GM13976 (cell line): Measurements from ENCODE around the gene CMKLR1.

Experiments used
- DNase-seq: peaks from one replicate; pipeline ENCODE4 v3.0.0; 2012; ENCODE audit warnings: low spot score
- CTCF ChIP-seq: IDR thresholded peaks from 2 replicates; pipeline ENCODE4 v1.5.1; 2012; ENCODE audit warnings: borderline replicate concordance, mild to moderate bottlenecking; ENCODE audit not compliant: insufficient read depth; ENCODE audit errors: extremely low read depth, missing control alignments, control extremely low read depth
- in situ Hi-C: fragments of 300-500 bp; cut with MboI; formaldehyde crosslinking; loops from one replicate; pipeline ENCODE4 v1.12.0; 2022; ENCODE audit warnings: low sequenced_read_pairs, mixed read lengths, inconsistent platforms; ENCODE audit not compliant: unreplicated experiment

The CMKLR1 gene

GRCh38 chr12:108323581-108323980 lies 15.5 kb downstream of the CMKLR1 start:
- in situ Hi-C loops = no loop called here
- no peak for DNase-seq
- no peak for TF ChIP-seq CTCF

GRCh38 chr12:108322998-108323397 lies 16.1 kb downstream of the CMKLR1 start:
- no peak for TF ChIP-seq CTCF
- DNase-seq = no peak
- in situ Hi-C loops = no loop called here

- in situ Hi-C loops = no loop called here
- DNase-seq = no peak
- TF ChIP-seq CTCF = no peak
Measured at GRCh38 chr12:108321688-108322087, 17.4 kb downstream of the CMKLR1 start.

GRCh38 chr12:108320507-108321293 lies 18.4 kb downstream of the CMKLR1 start:
- peak; percentile 61 for DNase-seq
- no peak for TF ChIP-seq CTCF
- in situ Hi-C loops = no loop called here

GRCh38 chr12:108319277-108320234 lies 19.6 kb downstream of the CMKLR1 start:
- no peak for TF ChIP-seq CTCF
- no peak for DNase-seq
- in situ Hi-C loops = no loop called here

GRCh38 chr12:108318472-108319275 lies 20.4 kb downstream of the CMKLR1 start:
- in situ Hi-C loops = no loop called here
- TF ChIP-seq CTCF = no peak
- no peak for DNase-seq
